GM12878 (cell line): ENCODE results near the gene WDR72. TPM values are rescaled to one million over a fixed set of nuclear protein-coding genes. Genes with fewer than 3 reads are reported as not detected.

ENCODE experiments used
- ATAC-seq: fragments of 200-7000 bp; cut with Tn5 transposase; 3 replicates; pipeline ENCODE4 v1.9.1; 2020; ENCODE audit warnings: mild to moderate bottlenecking, moderate library complexity
- BruUV-seq: library from RNA; stranded (reverse); fragments of 400-500 nt; replicated peaks from 2 replicates; lab custom pipeline; 2021; lab: Mats Ljungman, UMichigan
- CTCF ChIA-PET: fragments of 300-600 bp; sonication (Branson Sonifier 250); formaldehyde crosslinking; extraction: SDS; loops from one replicate; lab custom pipeline; 2021; ENCODE audit warnings: inconsistent platforms; lab: Yijun Ruan, JAX
- POLR2A ChIA-PET: fragments of 350-600 bp; formaldehyde crosslinking; extraction: SDS; loops from one replicate; lab custom pipeline; 2021; ENCODE audit warnings: inconsistent platforms; lab: Charles Lee
- RAD21 ChIA-PET: fragments of 300-600 bp; sonication (Branson Sonifier 250); formaldehyde crosslinking; loops from one replicate; lab custom pipeline; 2023; ENCODE audit warnings: antibody characterized with exemption; ENCODE audit not compliant: unreplicated experiment; lab: Charles Lee
- SMC1A ChIA-PET: fragments of 300-600 bp; sonication (Branson Sonifier 250); formaldehyde crosslinking; loops from one replicate; lab custom pipeline; 2023; ENCODE audit not compliant: unreplicated experiment, uncharacterized antibody; lab: Charles Lee
- DNase-seq: peaks from one replicate; pipeline ENCODE4 v3.0.0-alpha.2; 2011; ENCODE audit warnings: low read depth, low spot score
- FAIRE-seq: peaks from 3 replicates; lab custom pipeline; 2011; peaks lifted over from hg19 to GRCh38; lab: Jason Lieb, UNC
- H2AFZ ChIP-seq: 2 replicates; pipeline ENCODE4 v1.6.0; 2011; ENCODE audit warnings: low read depth, low read length, control low read depth; ENCODE audit not compliant: control insufficient read depth
- H3K27ac ChIP-seq: 2 replicates; pipeline ENCODE4 v1.5.1; 2011; ENCODE audit warnings: control low read depth; ENCODE audit not compliant: control insufficient read depth, insufficient read depth
- H3K27me3 ChIP-seq, 2 experiments: replicated peaks in 1 of 2; 2 replicates each; pipeline versions ENCODE4 v1.6.0 to v1.6.1; 2011; ENCODE audit warnings: low read length in 1 of 2; ENCODE audit not compliant: control insufficient read depth in 2 of 2, insufficient read depth in 2 of 2
- H3K36me3 ChIP-seq, 2 experiments: 2 replicates each; pipeline ENCODE4 v1.5.1; 2011; ENCODE audit warnings: low read length in 1 of 2; ENCODE audit not compliant: control insufficient read depth in 2 of 2, insufficient read depth in 2 of 2
- H3K4me1 ChIP-seq: 2 replicates; pipeline ENCODE4 v1.6.1; 2011; ENCODE audit warnings: mild to moderate bottlenecking, low read length, moderate library complexity, mixed read lengths; ENCODE audit not compliant: control insufficient read depth, insufficient read depth
- H3K4me2 ChIP-seq: 2 replicates; pipeline ENCODE4 v1.6.0; 2011; ENCODE audit warnings: control low read depth; ENCODE audit not compliant: control insufficient read depth, insufficient read depth
- H3K4me3 ChIP-seq: fragments of 200-600 bp; sonication (generic); 2 replicates; pipeline ENCODE4 v1.5.1; 2016
- H3K79me2 ChIP-seq: 2 replicates; pipeline ENCODE4 v1.6.0; 2011; ENCODE audit warnings: low read length; ENCODE audit not compliant: control insufficient read depth, insufficient read depth
- H3K9ac ChIP-seq: 2 replicates; pipeline ENCODE4 v1.8.0; 2011; ENCODE audit warnings: low read length, control low read depth, mixed read lengths; ENCODE audit not compliant: control insufficient read depth, insufficient read depth
- H3K9me3 ChIP-seq: replicated peaks from 3 replicates; pipeline ENCODE4 v1.5.1; 2011; ENCODE audit warnings: mild to moderate bottlenecking, low read length; ENCODE audit not compliant: control insufficient read depth, insufficient read depth
- H4K20me1 ChIP-seq: 2 replicates; pipeline ENCODE4 v1.6.0; 2011; ENCODE audit not compliant: control insufficient read depth, insufficient read depth
- HCFC1 ChIP-seq: fragments of 150-350 bp; IDR thresholded peaks from 2 replicates; pipeline ENCODE4 v1.6.1; 2014; ENCODE audit warnings: low read length
- NRF1 ChIP-seq: conservative IDR thresholded peaks from 2 replicates; pipeline ENCODE4 v1.6.1; 2011; ENCODE audit warnings: mild to moderate bottlenecking, low read depth, low read length, improper control_type of control experiment
- WGBS: methylation state at CpG from one replicate; pipeline ENCODE4 v1.1.6; 2016; ENCODE audit warnings: low lambda C conversion rate; ENCODE audit not compliant: insufficient replicate concordance, insufficient coverage; ENCODE audit errors: missing lambda C conversion rate; 5-methylcytosine and 5-hydroxymethylcytosine counted together
- in situ Hi-C: fragments of 300-500 bp; cut with MboI; formaldehyde crosslinking; loops from 9 replicates; pipeline ENCODE4 v1.14.3; 2018; ENCODE audit warnings: mixed read lengths
- intact Hi-C: fragments of 100-400 bp; cut with micrococcal nuclease; formaldehyde crosslinking; loops from one replicate; pipeline ENCODE4 v1.14.2; 2022; ENCODE audit not compliant: unreplicated experiment
- polyA plus RNA-seq, 11 experiments: library from polyadenylated mRNA; depleted of rRNA in 4 of 11; unstranded in 6 of 11; stranded (reverse) in 5 of 11; fragments of >200 nt; fragmentation: Nextera tagmentation in 4 of 11; fragmentation: Illumina TruSeq in 1 of 11; extraction: Ambion mirVana in 4 of 11; extraction: Trizol in 1 of 11; gene quantifications; 1 replicate in 1 of 11; 2 replicates in 10 of 11; pipeline versions ENCODE4 v1.2.1 to v1.2.3, GENCODE V29; 2011 to 2016; ENCODE audit warnings: inconsistent platforms in 2 of 11, missing spikeins in 2 of 11, low read depth in 1 of 11
- total RNA-seq, 4 experiments: library from RNA; depleted of rRNA in 3 of 4; stranded (reverse); fragments of >200 nt in 3 of 4; fragmentation: Illumina TruSeq in 1 of 4; extraction: Trizol in 1 of 4; gene quantifications; 2 replicates each; pipeline versions ENCODE4 v1.2.1 to v1.2.3, GENCODE V29; 2013 to 2021

The WDR72 gene
- total and polyA plus RNA-seq, 10 of the 15 experiments (the other 5 are each of a cell fraction or from before 2014, with no cell fraction given), result 0.03 TPM; not detected in 9

DNA sequence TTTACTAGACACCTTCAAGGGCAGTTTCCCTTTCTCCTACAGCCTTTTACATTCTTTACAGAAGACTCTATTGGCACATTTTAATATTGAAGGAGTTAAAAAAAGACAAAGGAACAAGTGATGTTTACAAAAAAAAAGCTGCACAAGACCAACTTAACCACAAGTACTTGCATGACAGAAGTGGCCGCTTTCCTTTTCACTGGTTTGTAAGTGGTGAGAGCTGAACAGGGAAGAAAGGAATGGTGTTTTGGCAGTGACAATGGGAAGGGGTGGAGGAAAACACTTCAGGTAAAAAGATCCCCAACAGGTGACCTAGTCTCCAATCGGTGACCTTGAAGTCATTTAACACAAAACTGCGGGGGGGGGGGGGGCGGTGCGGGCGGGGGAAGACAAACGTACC, 1.1 kb downstream of the WDR72 start:
- H3K79me2 ChIP-seq, result no peaks in the 10 kb centered on the region
- H3K27me3 ChIP-seq, result peaks cover 0 to 2% of the 10 kb centered on the region in 2 experiments; a peak in 2 of 4 replicates
- SMC1A ChIA-PET, result interaction anchor here (0.8 kb wide), 1 partner anchor 12 kb away, joined by 3 read pairs; no protein-coding TSS in a partner anchor
- H3K36me3 ChIP-seq, result no peaks in the 10 kb centered on the region
- H3K9me3 ChIP-seq, result no peaks in the 10 kb centered on the region
- H3K4me2 ChIP-seq, result no peak overlapping the region
- H3K4me1 ChIP-seq, result no peaks in the 10 kb centered on the region
- no peak overlapping the region for H3K9ac ChIP-seq
- ATAC-seq, result no peak
- no TSS peak for BruUV-seq
- RAD21 ChIA-PET, result no interaction called here
- 28% methylated on average over 2 of the region's 7 CpGs for WGBS
- no peak for DNase-seq
- no peak overlapping the region for H3K27ac ChIP-seq
- no peak for TF ChIP-seq NRF1
- no peak overlapping the region for H2AFZ ChIP-seq
- POLR2A ChIA-PET, result no interaction called here
- CTCF ChIA-PET, result no interaction called here
- intact Hi-C loops, result no loop called here
- in situ Hi-C loops, result no loop called here
- FAIRE-seq, result no peak
- H4K20me1 ChIP-seq, result no peaks in the 10 kb centered on the region
- no peak overlapping the region for H3K4me3 ChIP-seq

DNA sequence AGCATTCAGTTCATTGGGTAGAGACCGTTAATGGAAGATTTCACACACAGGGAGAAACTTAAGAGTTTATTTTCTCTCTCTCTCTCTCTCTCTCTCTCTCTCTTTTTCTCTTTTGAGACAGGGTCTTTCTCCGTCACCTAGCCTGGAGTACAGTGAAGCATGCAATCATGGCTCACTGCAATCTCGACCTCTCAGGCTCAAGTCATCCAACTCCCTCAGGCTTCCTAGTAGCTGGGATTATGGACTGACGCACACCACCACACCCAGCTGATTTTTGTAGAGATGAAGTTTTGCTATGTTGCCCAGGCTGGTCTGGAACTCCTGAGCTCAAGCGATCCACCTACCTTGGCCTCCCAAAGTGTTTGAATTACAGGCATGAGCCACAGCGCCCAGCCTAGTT, 1.6 kb downstream of the WDR72 start:
- no peak for TF ChIP-seq HCFC1
- Histone ChIP-seq H3K27me3 (peaks cover 0 to 2% of the 10 kb centered on the region in 2 experiments; a peak in 2 of 4 replicates), H3K27ac (no peak overlapping the region), H3K4me2 (no peak overlapping the region), H2AFZ (no peak overlapping the region), H3K4me3 (no peak overlapping the region), H3K9ac (no peak overlapping the region), H4K20me1 (no peaks in the 10 kb centered on the region), H3K36me3 (no peaks in the 10 kb centered on the region), H3K4me1 (no peaks in the 10 kb centered on the region), H3K79me2 (no peaks in the 10 kb centered on the region), H3K9me3 (no peaks in the 10 kb centered on the region)
- no peak for DNase-seq
- no TSS peak for BruUV-seq
- ATAC-seq, result no peak
- intact Hi-C loops (no loop called here), in situ Hi-C loops (no loop called here)
- SMC1A ChIA-PET, result interaction anchor here (0.8 kb wide), 1 partner anchor 11 kb away, joined by 3 read pairs; no protein-coding TSS in a partner anchor
- WGBS, result 45% methylated on average over 6 of the region's 6 CpGs
- RAD21 ChIA-PET, result no interaction called here
- POLR2A ChIA-PET, result no interaction called here
- CTCF ChIA-PET, result no interaction called here
- no peak for FAIRE-seq
